NCI-H460 (cell line): ENCODE results near the gene IRF8. TPM values are rescaled to one million over a fixed set of nuclear protein-coding genes. Genes with fewer than 3 reads are reported as not detected.

Experiments used
- small RNA-seq, 2 experiments: library from RNA; depleted of rRNA; stranded (forward); fragments of <200 nt; gene quantifications; one replicate each; pipeline ENCODE3, GENCODE V24; 2014
- total RNA-seq: library from RNA; depleted of rRNA; stranded (reverse); fragments of >200 nt; shearing (Covaris generic); gene quantifications from 2 replicates; pipeline ENCODE4 v1.2.3, GENCODE V29; 2014; rRNA removed

The IRF8 gene
- total RNA-seq, 1 experiment from 2014 or later, result not detected

Small RNA genes within 50 kb of the gene (small RNA-seq; reads per million reads assigned to genes)
- 0 reads per million in 2 experiments for gene MIR6774

Other genes starting within 250 kb of the IRF8 start
- 2.6 and 3.1 TPM in 2 replicates for gene GINS2, start 210.2 kb upstream of the IRF8 start, total RNA-seq
- 1.8 and 2.9 TPM in 2 replicates for gene C16orf74, start 148.1 kb upstream of the IRF8 start, total RNA-seq
- gene EMC8, start 99.6 kb upstream of the IRF8 start, total RNA-seq, result 35.1 and 45.2 TPM in 2 replicates
- gene COX4I1, start 99.5 kb upstream of the IRF8 start, total RNA-seq, result 490 and 498 TPM in 2 replicates